MV-4-11 (cell line): ENCODE results near the gene UBR3.
"Not testable (repeated sequence)": the region's sequence is repeated elsewhere in the genome, so short reads cannot be mapped to it uniquely, and the experiment has no call there.

Source experiments
- DNase-seq: peaks from one replicate; lab custom pipeline; 2025; lab: John Stamatoyannopoulos, UW

UBR3 gene

GRCh38 chr2:170113168-170113894 is 286.1 kb downstream of the UBR3 start:
- no peak for DNase-seq

GRCh38 chr2:170115501-170116229 is 288.4 kb downstream of the UBR3 start:
- DNase-seq, result no peak

DNA sequence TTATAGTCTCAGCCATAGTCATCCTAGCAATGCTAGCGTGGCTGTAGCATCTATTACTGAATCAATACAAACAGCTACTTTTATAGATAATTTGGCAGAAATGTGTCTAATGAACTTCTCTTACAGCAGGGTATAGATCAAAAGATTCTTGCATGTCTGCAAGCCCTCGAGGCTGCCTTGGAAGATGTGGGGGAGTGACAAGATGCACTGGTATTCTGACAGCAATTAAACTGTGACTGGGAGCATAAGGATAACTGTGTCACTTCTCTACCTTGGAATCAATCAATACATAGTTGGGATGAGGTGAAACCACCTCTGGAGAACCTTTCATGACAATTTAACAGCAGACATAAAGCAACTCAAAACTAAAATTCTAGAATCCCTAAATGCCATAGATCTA is 291.4 kb downstream of the UBR3 start:
- no peak for DNase-seq

DNA sequence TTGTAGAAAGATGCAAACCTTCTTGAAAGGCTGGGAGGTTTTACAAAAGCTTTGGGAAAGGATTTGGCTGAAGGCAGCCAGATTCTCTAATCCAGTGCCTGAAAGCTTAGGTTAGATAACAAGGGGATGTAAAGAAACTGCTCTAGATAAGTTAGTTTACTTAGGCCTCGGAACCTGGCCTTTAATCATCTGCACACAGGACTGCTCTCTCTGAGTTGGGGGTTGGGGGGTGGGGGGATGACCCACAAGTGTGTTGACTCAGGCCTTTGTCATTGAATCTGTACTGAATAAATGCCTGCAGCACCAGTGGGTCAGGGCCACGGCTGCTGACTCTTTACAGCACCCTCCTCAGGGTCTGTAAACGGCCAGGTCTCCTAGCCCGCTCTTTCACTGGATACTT is 292.1 kb downstream of the UBR3 start:
- DNase-seq, result not testable (repeated sequence)

- no peak for DNase-seq
Measured at GRCh38 chr2:170121689-170122088, 294.4 kb downstream of the UBR3 start.

DNA sequence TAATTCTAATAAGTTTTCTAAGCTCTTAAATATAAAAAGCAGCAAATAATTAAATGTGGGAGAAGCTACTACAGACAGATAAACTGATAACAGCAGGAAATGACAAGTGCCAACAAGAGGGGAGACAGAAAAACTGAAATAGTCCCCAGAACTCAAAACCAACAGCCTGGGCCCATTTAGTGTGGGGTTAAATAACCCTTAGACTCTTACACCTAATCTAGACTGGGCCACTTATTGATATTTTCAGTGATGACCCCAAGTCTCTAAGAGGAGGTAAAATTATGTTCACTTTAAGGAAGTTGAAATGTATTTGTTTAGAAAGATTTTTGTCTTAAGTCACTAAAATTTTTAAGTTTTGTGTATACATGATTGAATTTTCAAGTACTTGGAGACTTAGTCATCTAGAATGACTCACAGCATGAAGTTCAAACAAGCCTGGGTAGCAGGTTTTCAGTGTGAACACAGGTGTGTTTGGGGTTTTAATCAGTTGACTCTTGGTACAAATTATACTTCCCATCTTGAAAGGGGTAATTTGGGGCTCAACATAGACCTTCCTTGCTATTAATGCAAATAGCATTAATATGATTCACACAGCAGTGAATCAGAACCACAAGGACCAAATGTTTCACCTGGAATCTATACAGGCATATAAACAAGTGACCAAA is 295.8 kb downstream of the UBR3 start:
- DNase-seq, result no peak

DNA sequence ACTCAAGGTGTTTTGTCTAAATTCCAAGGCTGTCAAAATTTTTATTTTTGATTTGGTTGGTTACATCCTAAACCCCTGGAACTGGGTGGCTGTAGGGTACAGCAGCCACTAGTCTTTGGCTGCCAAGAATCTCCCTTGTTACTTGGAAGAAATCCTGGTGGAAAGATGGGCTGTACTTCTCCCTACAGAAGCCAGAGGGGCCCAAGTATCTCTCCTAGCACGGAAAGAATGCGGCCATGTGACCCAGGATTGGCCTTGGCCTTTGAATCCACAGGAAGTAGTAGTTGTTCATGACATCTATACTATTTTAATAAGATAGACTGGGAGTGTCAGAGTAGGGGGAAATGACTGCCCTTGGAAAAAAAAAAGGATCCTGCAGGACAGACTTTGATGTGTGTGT is 296.3 kb downstream of the UBR3 start:
- DNase-seq, result no peak

DNA sequence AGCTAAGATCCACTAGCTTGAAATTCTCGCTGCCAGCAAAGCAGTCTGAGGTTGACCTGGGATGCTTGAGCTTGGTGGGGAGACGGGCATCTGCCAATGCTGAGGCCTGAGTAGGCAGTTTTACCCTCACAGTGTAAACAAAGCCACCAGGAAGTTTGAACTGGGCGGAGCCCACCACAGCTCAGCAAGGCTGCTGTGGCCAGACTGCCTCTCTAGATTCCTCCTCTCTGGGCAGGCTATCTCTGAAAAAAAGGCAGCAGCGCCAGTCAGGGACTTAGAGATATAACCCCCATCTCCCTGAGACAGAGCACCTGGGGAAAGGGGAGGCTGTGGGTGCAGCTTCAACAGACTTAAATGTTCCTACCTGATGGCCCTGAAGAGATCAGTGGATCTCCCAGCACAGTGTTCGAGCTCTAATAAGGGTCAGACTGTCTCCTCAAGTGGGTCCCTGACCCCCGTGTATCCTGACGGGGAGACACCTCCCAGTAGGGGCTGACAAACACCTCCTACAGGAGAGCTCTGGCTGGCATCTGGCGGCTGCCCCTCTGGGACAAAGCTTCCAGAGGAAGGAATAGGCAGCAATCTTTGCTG is 299.0 kb downstream of the UBR3 start:
- DNase-seq, result not testable (repeated sequence)
